GM12873 (cell line): ENCODE data around the gene MAGI2.

ENCODE experiments used
- TF ChIP-seq, protein P1 (sequence below): IDR thresholded peaks from 2 replicates; pipeline ENCODE4 v1.5.1; 2012; ENCODE audit warnings: low read depth, mild to moderate bottlenecking, moderate library complexity, low read length, control low read depth; ENCODE audit not compliant: insufficient read depth; ENCODE audit errors: missing control alignments

The MAGI2 gene

DNA sequence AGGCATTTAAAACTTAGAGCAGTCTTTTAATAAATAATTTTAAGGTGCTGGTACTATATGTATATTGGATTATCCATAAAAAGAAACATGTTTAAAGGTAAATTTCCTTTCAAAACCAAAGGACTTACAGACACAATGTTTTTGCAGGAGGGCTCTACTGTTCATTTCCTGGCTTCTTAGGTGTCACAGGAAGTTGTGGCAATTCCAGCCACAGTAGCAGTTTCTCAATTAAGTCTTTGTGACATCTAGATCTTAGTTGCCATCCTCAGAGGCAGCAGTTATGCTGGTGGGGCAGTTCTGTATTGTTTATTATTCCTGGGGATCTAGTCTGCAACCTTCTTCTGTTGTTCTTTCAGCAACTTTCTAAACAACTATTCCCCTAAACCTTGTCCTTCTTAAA, 460.1 kb downstream of the MAGI2 start:
- TF ChIP-seq, protein P1, sequence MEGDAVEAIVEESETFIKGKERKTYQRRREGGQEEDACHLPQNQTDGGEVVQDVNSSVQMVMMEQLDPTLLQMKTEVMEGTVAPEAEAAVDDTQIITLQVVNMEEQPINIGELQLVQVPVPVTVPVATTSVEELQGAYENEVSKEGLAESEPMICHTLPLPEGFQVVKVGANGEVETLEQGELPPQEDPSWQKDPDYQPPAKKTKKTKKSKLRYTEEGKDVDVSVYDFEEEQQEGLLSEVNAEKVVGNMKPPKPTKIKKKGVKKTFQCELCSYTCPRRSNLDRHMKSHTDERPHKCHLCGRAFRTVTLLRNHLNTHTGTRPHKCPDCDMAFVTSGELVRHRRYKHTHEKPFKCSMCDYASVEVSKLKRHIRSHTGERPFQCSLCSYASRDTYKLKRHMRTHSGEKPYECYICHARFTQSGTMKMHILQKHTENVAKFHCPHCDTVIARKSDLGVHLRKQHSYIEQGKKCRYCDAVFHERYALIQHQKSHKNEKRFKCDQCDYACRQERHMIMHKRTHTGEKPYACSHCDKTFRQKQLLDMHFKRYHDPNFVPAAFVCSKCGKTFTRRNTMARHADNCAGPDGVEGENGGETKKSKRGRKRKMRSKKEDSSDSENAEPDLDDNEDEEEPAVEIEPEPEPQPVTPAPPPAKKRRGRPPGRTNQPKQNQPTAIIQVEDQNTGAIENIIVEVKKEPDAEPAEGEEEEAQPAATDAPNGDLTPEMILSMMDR, result no peak

DNA sequence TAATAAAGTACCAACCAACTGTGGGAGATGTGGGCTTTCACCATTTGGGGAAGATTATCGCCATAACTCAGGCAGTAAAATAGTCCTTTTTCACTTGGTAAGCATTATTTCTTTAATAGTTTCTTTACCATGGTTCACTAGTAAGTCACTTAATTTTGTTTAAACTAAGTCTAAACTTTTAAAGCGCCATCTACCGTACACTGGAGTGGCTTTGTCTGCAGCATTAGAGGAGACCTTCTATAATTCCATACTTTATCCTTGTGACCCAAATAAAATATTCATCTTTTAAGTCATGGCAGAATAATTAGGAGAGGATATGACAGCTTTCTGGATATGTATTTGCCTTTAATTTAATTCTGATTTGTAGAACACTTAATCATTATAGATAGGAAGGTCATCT, 468.0 kb downstream of the MAGI2 start:
- TF ChIP-seq, protein P1, result no peak

DNA sequence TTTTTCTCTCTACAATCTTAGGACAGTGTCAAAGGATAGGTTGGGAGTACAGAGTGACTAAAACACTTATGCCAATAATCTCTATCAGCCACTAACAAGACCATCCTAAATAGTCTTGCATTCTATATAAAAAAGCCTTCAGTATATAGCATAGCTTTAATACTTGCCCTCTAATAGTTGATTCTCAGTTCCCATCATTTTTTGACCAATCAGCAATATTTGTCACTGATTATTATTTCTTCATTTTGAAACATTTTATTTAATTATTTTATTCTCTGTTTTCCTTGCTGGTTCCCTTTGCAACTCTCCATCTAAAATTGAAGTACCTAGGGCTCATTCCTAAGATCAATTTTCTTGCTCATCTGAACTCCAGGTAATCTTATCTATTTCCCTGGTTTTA, 470.0 kb downstream of the MAGI2 start:
- TF ChIP-seq, protein P1, result no peak

DNA sequence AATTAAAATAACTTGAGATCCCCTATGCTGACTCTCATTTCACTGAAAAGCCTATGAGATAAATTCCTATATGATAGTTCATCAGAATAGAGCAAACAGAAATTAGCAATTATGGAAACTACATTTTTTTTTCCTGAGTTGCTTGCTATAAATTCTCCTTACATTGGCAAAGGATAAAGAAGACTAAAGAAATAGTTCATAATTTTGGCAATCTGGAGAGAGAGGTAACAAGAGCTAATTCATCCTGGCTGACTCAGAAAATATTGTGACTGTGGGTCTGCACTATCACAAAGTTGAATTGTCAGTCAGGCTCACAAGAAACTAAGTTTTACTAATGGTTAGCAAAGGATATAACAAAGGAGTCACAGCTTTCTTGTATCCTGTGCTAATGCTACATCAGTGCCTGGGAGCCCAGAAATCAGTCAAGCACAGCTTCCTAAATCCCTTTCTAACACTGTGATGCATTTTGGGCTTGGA, 483.0 kb downstream of the MAGI2 start:
- TF ChIP-seq, protein P1, result no peak

DNA sequence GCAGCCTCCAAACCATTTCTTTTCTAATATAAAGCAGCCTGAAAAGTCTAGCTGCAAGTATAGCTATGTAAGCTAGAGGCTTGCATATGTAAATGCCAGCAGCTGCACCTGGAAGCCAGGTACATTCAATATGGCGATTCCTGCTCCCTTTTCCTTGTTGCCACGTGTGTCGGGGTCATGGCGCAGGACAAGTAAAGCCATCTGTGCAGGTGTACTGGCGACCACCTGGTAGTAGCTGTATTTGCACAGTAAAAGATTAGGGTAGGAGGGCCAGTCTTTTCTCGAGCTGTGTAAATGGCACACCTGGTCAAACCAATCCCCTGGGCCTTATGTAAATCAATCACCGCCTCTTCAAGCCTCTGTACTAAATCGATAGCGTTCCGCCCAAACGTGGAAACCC, 484.5 kb downstream of the MAGI2 start:
- TF ChIP-seq, protein P1, result no peak

DNA sequence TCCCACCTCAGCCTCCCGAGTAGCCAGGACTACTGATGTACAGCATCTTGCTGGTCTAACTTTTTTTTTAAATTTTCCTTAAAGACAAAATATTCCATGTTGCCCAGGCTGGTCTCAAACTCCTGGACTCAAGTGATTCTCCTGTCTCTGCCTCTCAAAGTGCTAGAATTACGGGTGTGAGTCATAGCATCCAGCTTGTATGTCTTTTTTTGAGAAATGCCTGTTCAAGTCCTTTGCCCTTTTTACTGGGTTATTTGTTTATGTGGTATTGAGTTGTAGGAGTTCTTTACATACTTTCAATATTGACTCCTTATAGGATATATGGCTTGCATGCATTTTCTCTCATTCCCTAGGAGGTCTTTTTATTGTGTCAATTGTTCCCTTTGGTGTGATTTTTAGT, 486.4 kb downstream of the MAGI2 start:
- TF ChIP-seq, protein P1, result no peak

DNA sequence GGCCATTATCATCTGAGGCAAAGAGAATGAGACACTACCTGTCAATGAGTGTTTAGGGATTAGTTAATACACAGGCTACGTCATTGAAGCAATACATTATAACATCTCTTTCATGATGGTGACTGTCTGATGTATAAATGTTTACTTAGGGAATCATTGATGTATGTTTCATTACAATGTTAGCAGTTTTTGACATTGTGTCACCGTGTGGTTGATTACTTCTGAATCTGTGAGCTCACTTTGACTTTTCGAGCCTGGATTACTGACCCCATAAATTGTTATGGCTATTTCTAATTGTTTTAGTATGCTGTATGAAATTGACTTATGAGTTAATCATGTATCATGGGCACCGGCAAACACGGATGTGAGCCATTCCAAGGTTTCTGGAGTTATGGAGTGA, 494.0 kb downstream of the MAGI2 start:
- TF ChIP-seq, protein P1, result no peak
